Ureter (tissue), 1 donor: ENCODE results near the gene IQCB1. TPM values are rescaled to one million over a fixed set of nuclear protein-coding genes. Genes with fewer than 3 reads are reported as not detected.
A peak's percentile ranks its signal among the peaks of the same experiment; 100 is the strongest.
"Not testable (repeated sequence)": the region's sequence is repeated elsewhere in the genome, so short reads cannot be mapped to it uniquely, and the experiment has no call there.

Source experiments
- DNase-seq: peaks from one replicate; pipeline ENCODE4 v3.0.0-alpha.2; 2020; ENCODE audit warnings: low spot score
- total RNA-seq: library from RNA; stranded (reverse); gene quantifications from one replicate; pipeline ENCODE4 v1.2.4, GENCODE V29; 2023
- donor health status: DM: yes; HTN: yes; CAD: no.

The IQCB1 gene, protein sequence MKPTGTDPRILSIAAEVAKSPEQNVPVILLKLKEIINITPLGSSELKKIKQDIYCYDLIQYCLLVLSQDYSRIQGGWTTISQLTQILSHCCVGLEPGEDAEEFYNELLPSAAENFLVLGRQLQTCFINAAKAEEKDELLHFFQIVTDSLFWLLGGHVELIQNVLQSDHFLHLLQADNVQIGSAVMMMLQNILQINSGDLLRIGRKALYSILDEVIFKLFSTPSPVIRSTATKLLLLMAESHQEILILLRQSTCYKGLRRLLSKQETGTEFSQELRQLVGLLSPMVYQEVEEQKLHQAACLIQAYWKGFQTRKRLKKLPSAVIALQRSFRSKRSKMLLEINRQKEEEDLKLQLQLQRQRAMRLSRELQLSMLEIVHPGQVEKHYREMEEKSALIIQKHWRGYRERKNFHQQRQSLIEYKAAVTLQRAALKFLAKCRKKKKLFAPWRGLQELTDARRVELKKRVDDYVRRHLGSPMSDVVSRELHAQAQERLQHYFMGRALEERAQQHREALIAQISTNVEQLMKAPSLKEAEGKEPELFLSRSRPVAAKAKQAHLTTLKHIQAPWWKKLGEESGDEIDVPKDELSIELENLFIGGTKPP
- total RNA-seq, result 37.2 TPM

DNA sequence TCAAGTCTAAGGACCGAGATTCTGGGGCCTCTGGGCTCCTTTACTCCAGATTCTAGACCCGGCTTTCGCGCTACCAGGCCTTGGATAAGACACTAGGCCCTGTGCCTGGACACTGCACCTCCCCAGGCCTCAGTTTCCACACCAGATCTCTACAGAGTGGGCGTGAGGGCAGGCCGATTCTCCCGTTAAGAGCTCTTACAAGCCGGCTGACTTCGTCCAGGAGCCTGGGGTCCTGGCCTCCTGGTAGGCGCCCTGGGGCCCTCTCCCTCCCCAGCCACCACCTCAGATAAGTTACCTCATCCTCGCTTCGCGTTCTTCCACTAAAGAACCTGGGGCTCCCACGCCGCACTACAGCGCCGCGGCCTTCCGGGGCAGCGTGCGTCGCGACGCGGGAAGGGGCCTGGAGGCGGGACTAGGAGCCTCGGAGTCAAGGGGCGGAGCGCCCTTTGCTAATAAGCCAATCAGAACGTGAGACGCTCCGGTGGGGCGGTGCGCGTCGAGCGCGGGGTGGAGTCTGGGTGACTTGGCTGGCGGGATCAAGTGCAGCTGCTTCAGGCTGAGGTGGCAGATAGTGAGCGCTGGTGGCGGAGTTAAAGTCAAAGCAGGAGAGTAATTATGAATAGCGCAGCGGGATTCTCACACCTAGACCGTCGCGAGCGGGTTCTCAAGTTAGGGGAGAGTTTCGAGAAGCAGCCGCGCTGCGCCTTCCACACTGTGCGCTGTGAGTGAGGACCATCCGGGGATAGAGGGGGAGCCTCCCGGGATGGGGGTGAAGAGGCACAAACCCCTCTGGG lies at the start of gene IQCB1, which contains the start of gene EAF2:
TSS of gene IQCB1 (minus strand) at position 390 of the 794 bp plus-strand sequence. CDS start 6,100 bp downstream, outside the sequence.
TSS of gene EAF2 (plus strand) at position 539 of the 794 bp plus-strand sequence. CDS start at position 616, 77 bp downstream.
- DNase-seq, result peak; percentile 97

DNA sequence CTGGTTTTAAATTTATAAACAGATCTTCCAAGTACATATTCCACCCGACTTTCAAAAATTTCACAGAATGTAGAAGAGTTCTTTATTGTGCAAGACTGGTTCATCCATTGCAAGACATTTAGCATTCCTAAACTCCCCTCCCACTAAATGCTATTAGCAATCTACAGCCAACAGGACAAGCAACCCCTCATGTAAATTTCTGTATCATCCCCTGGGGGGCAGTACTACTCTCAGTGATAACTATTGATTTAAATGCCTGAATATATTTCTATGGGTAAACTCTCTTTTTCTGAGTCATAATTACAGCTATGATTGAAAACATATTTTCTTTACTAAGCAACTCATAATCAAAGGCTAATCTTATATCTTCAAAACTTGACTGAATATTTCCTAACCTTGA lies 48.6 kb upstream of the IQCB1 start:
- no peak for DNase-seq

DNA sequence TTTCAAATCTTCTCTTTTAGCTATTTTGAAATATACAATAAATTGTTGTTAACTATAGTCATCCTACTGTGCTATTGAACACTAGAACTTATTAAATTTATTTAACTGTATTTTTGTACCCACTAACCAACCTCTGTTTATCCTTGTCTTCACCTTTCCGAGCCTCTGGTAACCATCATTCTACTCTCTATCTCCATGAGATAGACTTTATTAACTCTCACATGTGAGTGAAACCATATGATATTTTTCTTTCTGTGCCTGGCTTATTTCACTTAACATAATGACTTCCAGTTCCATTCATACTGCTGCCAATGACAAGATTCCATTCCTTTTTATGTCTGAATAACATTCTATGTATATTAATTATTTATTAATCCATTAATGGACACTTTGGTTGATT lies 43.6 kb upstream of the IQCB1 start:
- DNase-seq, result no peak

DNA sequence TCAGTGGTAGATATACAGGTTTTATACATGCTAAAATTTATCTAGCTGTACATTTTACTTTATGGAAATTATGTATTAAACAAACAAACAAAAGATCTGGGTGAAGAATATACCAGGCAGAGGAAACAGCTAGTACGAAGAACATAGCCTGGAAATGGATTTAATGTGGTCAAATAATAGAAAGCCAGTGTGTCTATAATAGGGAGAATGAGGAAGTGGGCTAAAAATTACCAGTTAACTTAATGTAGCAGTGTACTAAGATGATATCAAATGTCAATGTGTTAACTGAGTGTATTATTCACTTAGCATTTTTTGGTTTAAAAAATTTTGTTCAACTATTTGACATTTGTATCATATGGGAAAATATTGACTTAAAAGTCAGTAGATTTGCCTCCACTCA lies 36.6 kb upstream of the IQCB1 start:
- DNase-seq, result no peak

DNA sequence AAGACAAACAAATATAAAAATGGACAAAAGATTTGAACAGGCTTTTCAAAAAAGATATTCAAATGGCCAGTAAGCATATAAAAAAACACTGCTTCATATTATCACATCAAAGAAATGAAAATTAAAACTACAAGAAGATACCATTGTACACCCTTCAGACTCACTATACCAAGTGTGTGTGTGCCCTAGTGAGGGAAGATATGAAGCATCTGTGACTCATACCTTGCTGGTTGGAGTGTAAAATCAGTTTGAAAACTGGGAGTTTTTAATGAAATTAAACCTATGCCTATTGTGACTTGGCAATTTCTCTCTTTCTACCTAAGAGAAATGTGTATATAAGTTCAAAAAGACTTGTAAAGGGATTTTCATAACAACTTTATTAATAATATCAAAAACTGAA lies 35.9 kb upstream of the IQCB1 start:
- DNase-seq, result no peak

DNA sequence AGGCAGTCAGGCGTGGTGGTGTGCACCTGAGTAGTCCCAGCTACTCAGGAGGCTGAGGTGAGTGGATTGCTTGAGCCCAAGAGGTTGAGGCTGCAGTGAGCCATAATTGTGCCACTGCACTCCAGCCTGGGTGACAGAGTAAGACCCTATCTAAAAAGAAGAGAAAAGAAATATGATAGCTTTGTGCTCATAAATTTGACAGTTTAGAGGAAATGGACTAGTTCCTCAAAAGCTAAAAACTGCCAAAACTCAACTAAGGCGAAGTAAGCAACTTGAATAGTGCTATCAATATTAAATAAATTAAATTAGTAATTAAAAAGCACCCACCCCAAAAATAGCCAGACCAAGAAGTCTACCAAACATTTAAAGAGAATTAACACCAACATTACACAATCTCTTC lies 34.9 kb upstream of the IQCB1 start:
- no peak for DNase-seq

DNA sequence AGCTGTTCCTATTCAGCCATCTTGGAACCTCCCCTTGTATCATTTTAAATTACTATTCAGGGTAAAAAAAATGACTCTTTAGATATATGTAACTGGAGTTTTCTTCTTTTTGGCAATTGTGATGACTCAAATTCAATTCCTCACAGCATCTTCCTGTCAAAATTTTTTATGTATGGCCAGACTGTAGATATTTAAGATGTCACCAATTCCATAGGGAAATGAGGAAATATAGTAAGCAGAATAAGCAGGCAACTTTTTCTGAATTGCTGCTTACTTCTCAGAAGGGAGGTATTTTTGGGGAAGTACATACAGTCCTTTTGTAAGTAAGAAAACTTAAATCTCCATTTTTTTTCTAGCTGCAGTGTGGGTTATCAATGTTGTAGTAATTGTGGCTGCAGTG lies 28.9 kb upstream of the IQCB1 start:
- no peak for DNase-seq

DNA sequence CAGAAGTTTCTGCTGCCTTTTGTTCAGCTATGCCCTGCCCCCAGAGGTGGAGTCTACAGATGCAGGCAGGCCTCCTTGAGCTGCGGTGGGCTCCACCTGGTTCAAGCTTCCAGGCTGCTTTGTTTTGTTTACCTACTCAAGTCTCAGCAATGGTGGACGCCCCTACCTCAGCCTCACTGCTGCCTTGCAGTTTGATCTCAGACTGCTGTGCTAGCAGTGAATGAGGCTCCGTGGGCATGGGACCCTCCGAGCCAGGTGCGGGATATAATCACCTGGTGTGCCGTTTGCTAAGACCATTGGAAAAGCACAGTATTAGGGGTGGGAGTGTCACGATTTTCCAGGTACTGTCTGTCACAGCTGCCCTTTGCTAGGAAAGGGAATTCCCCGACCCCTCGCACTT lies 28.4 kb upstream of the IQCB1 start:
- not testable (repeated sequence) for DNase-seq

DNA sequence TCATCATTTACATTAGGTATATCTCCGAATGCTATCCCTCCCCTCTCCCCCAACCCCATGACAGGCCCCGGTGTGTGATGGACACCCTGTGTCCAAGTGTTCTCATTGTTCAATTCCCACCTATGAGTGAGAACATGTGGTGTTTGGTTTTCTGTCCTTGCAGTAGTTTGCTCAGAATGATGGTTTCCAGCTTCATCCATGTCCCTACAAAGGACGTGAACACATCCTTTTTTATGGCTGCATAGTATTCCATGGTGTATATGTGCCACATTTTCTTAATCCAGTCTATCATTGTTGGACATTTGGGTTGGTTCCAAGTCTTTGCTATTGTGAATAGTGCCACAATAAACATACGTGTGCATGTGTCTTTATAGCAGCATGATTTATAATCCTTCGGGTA lies 22.9 kb upstream of the IQCB1 start:
- not testable (repeated sequence) for DNase-seq

DNA sequence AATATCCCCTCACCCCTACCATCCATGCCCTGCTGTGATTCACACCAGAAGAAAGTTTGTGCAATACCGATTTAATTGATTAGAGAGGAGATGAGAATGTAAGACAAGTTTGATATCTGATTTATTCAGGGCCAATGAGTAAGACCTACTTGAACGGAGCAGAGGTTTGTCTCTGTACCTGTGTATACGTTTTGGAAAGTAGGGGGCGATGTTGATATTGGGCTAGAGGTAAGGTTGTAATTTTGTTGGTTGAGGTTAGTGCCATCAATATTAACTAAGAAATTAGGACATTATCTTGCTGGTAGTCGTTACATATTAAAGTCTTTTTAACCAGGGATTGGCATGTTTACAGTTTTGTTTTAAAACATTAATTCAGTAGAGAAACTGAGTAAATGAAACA lies 20.7 kb upstream of the IQCB1 start:
- DNase-seq, result no peak

DNA sequence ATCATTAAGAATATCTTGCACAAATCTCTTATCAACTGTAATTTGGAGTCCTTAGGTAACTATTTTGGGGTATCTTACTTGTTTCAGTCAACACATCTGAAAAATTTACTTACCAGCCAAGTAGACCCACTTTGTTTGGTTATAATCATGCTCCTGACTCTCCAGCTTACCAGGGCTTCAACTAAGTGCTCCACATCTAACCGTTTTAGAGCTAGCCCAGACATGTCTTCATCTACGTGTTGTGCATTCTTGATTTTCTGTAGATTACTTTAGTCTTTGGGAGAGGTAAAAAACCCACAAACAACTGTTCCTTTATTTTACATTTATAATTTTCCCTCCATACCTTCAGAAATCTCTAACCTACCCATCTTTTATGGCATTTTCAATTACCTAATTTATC lies 17.4 kb upstream of the IQCB1 start:
- DNase-seq, result no peak

DNA sequence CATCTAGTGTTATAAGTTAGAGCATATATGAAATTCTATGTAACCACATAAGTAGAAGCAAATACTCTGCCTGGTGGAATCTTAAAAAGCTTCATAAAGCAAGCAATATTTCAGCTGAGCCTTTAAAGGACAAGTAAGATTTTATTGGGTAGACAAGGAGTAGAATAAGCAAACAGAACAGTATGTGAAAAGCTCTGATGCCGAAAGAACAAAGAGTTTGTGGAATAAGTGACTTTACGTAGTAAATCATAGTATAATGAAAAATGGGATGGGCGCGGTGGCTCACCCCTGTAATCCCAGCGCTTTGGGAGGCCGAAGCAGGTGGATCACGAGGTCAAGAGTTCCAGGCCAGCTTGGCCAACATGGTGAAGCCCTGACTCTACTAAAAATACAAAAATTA lies 10.0 kb upstream of the IQCB1 start:
- DNase-seq, result no peak

DNA sequence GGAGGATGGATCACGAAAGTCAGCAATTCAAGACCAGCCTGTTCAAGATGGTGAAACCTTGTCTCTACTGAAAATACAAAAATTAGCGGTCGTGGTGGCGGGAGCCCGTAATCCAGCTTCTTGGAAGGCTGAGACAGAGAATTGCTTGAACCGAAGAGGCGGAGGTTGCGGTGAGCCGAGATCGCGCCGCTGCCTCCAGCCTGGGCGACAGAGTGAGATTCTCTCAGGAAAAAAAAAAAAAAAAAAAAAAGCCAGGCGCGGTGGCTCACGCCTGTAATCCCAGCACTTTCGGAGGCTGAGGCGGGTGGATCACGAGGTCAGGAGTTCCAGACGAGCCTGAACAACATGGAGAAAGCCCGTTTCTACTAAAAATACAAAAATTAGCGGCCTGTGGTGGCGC lies 5.1 kb upstream of the IQCB1 start:
- no peak for DNase-seq

DNA sequence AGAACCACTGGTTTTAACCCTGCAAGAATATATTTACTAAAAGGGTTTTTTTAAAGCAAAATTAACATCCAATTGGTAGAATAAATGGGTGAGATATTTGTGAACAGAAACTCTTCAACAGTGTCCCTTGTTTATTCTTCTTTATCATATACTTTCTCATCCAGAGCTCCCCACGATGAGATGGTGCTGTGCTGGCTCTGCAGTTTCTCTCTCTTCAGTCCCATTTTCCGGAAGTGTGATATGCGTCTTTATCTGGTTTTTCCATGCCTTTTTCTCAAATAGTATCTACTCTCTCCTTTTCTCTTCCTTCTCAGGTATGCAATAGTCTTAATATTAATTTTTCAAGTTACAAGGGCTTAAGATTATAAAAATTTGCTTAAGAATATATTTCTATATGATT lies 1.6 kb upstream of the IQCB1 start:
- DNase-seq, result no peak

DNA sequence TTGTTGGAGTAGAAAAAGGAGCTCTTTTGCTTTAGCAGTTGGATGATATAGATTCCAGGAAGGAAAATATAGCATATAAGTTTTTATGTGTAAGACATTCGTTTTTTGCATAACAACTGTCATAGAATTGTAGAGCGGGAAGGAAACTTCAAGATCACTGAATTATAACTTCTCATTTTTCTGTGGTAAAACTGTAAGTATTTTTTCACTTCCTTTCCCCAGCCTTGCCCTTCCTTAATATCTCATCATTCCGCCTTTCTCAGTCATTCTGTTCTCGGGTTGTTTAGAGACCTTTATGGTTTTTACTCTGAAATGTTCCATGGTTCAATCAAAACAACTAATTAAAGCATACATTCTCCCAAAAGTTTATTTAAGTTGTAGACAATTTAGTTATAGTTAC lies 1.2 kb upstream of the IQCB1 start:
- DNase-seq, result no peak

DNA sequence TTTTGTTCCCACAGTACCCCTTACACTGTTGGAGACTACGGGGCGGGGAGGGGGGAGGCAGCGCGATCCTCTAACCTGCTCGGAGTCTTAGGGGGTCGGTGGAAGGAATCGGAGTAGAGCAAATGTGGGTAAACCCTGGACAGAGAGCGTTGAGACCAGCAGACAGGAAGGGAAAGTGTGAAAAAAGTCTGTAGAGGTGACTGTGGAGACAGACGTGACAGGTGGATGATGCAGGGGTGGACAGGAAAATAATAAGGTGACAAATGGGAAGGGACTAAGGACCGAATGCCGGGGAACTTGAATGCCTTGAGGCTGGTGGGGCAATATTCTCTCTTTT lies 573 bp upstream of the IQCB1 start:
- no peak for DNase-seq

DNA sequence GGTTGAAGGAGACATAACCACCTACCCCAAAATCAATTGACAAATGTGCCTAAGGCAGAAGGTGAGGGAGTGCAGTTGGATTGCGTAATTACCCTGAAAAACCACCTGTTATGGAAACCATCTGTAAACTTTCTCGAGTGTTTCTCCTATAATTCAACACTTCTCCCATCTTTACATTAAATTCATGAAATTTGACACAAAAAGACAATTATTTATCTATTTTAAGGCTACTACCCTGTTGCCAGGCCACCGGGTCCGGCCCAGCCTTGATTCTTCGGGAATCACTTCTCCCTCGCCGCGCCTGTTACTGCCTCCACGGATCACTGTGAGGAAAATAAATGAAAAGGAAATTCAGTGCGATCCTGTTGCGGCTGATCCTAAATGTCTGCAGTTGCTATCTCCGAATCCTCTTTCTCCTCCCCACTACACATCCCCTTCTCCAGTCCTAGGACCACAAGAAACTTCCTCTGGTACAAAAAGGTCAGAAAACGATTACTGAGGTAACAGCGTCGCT lies 646 bp downstream of the IQCB1 start:
- no peak for DNase-seq

DNA sequence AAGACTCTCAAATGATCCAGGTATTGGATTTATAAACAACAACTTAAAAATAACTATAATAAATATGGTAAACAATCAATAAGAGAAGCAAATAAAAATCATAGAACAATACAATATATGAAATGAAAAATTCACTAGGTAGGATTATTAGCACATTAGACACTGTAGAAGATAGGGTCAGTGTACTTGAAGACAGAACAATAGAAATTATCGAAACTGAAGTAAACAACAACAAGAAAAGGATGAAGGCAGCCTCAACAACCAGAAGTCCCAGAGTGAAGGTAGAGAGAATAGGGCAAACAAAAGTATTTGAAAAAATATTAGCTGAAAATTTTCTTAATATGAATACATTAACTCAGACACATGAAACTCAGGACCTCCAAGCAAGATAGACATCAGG lies 11.9 kb downstream of the IQCB1 start:
- no peak for DNase-seq

DNA sequence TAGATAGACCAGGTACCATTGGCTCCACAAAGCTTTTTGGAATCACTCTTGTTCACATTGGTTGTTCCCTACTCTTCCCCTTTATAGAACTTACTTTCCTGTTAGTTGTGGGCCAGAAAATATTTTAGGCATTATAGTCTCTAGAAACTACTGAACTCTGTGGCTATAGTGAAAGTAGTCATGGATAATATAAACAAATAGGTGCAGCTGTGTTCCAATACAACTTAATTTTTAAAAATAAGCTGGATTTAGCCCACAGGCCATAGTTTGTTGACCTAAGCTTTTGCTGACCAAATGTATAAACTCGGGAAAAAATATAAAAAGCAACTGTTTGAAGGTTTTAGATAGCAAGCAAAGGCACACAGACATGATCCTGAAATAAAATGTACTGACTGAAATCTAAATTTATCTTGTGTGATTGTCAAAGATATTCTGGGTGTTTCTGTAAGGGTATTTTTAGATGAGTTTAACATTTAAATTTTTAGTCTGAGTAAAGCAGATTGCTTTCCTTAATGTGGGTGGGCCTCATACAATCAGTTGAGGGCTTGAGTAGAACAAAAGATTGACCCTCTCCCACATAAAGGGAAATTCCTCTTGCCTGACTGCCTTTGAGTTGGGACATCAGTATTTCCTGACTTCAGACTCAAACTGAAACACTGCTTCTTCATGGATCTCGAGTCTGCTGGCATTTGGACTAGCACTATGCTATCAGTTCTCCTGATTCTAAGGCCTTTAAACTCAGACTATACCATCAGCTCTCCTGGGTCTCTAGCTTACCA lies 13.2 kb downstream of the IQCB1 start:
- no peak for DNase-seq

DNA sequence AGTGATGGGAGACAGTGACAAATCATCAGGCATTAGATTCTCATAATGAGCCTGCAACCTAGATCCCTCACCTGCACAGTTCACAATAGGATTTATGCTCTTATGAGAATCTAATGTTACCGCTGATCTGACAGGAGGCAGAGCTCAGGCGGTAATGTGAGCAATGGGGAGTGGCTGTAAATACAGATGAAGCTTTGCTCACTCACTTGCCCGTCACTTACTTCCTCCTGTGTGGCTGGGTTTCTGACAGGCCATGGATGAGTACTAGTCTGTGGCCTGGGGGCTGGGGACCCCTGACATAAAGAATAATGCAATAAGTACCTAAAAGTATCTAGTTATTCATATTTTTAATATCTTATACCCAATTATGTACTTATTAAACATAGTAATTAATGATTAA lies 15.6 kb downstream of the IQCB1 start:
- DNase-seq, result no peak

DNA sequence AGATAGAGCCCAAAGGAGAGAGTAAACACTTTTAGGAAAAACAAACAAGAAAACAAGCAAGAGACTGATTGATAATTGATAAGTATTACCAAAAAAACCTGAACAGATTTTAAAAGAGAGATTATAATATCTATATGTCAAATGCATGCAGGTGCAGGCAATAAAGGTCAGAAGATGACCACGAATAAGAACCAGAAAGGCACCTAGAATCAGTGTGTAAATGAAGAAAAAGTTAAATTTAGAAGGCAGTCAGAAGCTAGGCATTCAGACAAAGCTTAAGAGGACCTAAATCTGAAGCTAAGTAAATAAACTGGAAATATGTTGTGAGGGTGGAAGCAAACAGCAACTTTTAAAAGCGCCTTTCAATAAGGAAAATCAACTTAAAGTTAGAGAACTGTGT lies 16.3 kb downstream of the IQCB1 start:
- no peak for DNase-seq

DNA sequence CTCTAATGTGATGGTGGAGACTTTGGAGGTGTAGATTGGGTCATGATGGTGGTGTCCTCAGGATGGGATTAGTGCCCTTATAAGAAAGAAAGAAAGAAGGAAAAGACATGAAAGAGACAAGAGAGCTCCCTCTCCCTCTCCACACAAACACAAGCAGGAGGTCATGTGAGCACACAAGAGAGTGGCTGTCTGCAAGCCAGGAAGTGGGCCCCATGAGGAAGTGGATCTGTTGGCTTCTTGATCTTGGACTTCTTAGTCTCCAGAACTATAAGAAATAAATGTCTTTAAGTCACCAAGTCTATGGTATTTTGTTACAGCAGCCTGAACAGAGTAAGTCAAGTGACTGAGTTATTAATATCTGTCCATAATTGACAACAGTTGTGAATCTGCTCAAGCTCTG lies 17.1 kb downstream of the IQCB1 start:
- no peak for DNase-seq
